PC-9 (cell line): ENCODE results near the gene VWA5A. TPM values are rescaled to one million over a fixed set of nuclear protein-coding genes. Genes with fewer than 3 reads are reported as not detected.

Experiments
- BruUV-seq: library from RNA; stranded (reverse); fragments of 400-500 nt; replicated peaks from 2 replicates; lab custom pipeline; 2021; lab: Mats Ljungman, UMichigan
- CTCF ChIA-PET: fragments of 300-600 bp; sonication (Branson Sonifier 250); formaldehyde crosslinking; loops from one replicate; lab custom pipeline; 2022; ENCODE audit warnings: antibody characterized with exemption; lab: Charles Lee
- POLR2A ChIA-PET: fragments of 300-600 bp; sonication (Branson Sonifier 250); formaldehyde crosslinking; loops from one replicate; lab custom pipeline; 2022; ENCODE audit warnings: antibody characterized with exemption; ENCODE audit not compliant: unreplicated experiment; lab: Charles Lee
- DNase-seq, 2 experiments: peaks; one replicate each; pipeline versions ENCODE4 v3.0.0 to v3.0.0-alpha.2; 2015 to 2022; ENCODE audit warnings: mixed read lengths in 1 of 2
- H2AFZ ChIP-seq: fragments of 200-600 bp; sonication (generic); 2 replicates; pipeline ENCODE4 v1.8.1; 2017; ENCODE audit warnings: antibody characterized with exemption
- H3F3A ChIP-seq: fragments of 200-600 bp; sonication (generic); 2 replicates; pipeline ENCODE4 v1.8.1; 2017; ENCODE audit warnings: antibody characterized with exemption, mild to moderate bottlenecking, low read depth; ENCODE audit not compliant: insufficient read depth
- H3K27ac ChIP-seq: fragments of 200-600 bp; sonication (generic); 2 replicates; pipeline ENCODE4 v1.6.1; 2016; ENCODE audit warnings: mixed run types
- H3K27me3 ChIP-seq: fragments of 200-600 bp; sonication (generic); 2 replicates; pipeline ENCODE4 v1.6.1; 2016; ENCODE audit warnings: low read depth, mixed run types; ENCODE audit not compliant: insufficient read depth
- H3K36me3 ChIP-seq: fragments of 200-600 bp; sonication (generic); 2 replicates; pipeline ENCODE4 v1.6.1; 2016; ENCODE audit warnings: low read depth, mixed run types
- H3K4me1 ChIP-seq: fragments of 200-600 bp; sonication (generic); replicated peaks from 2 replicates; pipeline ENCODE4 v1.6.1; 2016; ENCODE audit warnings: mixed run types; ENCODE audit not compliant: insufficient read depth
- H3K4me2 ChIP-seq: fragments of 200-600 bp; sonication (generic); 2 replicates; pipeline ENCODE4 v1.6.1; 2017; ENCODE audit warnings: mixed run types
- H3K4me3 ChIP-seq: fragments of 200-600 bp; sonication (generic); 2 replicates; pipeline ENCODE4 v1.6.1; 2016; ENCODE audit warnings: mixed run types
- H3K79me2 ChIP-seq: fragments of 200-600 bp; sonication (generic); 2 replicates; pipeline ENCODE4 v1.6.1; 2017; ENCODE audit warnings: low read depth, mixed run types
- H3K9me2 ChIP-seq: fragments of 200-600 bp; sonication (generic); 2 replicates; pipeline ENCODE4 v1.8.1; 2017; ENCODE audit warnings: mild to moderate bottlenecking; ENCODE audit not compliant: insufficient read depth
- H3K9me3 ChIP-seq: fragments of 200-600 bp; sonication (generic); 2 replicates; pipeline ENCODE4 v1.8.1; 2016; ENCODE audit warnings: low read depth; ENCODE audit not compliant: insufficient read depth
- H4K20me1 ChIP-seq: fragments of 200-600 bp; sonication (generic); 2 replicates; pipeline ENCODE4 v1.8.1; 2017; ENCODE audit not compliant: insufficient read depth
- EZH2 ChIP-seq: fragments of 200-600 bp; sonication (generic); IDR thresholded peaks from 2 replicates; pipeline ENCODE4 v1.8.0; 2017; ENCODE audit warnings: antibody characterized with exemption, low read depth
- intact Hi-C: fragments of 100-400 bp; cut with micrococcal nuclease; formaldehyde crosslinking; loops from one replicate; pipeline ENCODE4 v1.10.0; 2022; ENCODE audit not compliant: unreplicated experiment
- total RNA-seq: library from RNA; stranded (reverse); gene quantifications from 2 replicates; pipeline ENCODE4 v1.2.3, GENCODE V29; 2021
- TF ChIP-seq, protein P1 (sequence below): fragments of 200-600 bp; sonication (generic); conservative IDR thresholded peaks from 2 replicates; pipeline ENCODE4 v1.6.1; 2017; ENCODE audit warnings: mixed run types, antibody characterized with exemption, mild to moderate bottlenecking, moderate library complexity

Gene VWA5A
- total RNA-seq, 1 experiment from 2014 or later: 2.7 TPM

DNA sequence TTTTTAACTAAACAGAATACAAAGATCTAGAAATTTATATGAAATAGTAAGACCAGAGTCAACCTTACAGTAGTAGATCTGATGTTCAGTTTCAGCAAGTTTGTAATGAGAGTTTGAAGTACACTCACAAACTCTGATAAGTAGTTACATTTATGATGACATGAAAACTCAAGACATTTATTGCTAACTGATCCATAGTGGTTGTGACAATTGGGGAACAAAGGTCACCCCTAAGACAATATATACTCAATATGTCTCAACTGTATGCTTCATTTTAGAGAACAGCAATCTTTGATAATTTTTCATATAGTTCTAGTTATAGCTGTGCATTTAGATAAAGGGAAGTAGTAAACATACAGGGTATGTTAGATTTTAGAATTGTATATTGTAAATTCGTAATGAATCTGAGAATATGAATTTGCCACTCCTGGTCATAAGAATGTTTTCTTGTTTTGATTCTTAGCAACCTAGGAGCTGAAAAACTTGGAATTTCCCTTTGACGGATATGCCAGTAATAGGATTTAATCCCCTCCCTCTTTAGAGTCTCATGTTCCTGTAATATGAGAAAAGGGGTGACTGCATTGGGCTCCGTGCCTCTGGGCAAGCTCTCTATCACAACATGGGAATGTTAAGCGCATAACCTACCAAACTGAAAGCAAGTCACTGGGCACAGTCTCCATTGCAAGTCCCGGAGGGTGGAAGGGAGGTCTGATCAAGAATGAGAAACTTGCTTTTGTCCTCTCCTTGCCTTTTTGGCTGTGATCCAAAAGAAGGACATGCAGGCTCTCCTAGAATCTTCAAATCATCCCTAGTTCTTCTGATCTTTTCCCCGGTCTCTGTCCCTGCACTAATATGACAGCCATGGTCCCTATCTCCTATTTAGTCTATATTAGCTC lies 79.3 kb downstream of the VWA5A start:
- ChIA-PET CTCF (interaction anchor here (0.6 to 1.3 kb wide), 2 partner anchors 123 to 1435 kb away, joined by 3 to 4 read pairs; no protein-coding TSS in a partner anchor), POLR2A (no interaction called here)
- Histone ChIP-seq H3K27ac (no peak overlapping the region), H3K4me3 (no peak overlapping the region), H3F3A (no peaks in the 10 kb centered on the region), H3K36me3 (no peaks in the 10 kb centered on the region), H4K20me1 (no peaks in the 10 kb centered on the region), H3K79me2 (no peaks in the 10 kb centered on the region), H3K9me3 (no peaks in the 10 kb centered on the region), H2AFZ (no peak overlapping the region), H3K4me2 (no peak overlapping the region), H3K9me2 (no peaks in the 10 kb centered on the region), H3K27me3 (no peaks in the 10 kb centered on the region), H3K4me1 (no peaks in the 10 kb centered on the region)
- no TSS peak for BruUV-seq
- TF ChIP-seq EZH2: no peak
- TF ChIP-seq, protein P1, sequence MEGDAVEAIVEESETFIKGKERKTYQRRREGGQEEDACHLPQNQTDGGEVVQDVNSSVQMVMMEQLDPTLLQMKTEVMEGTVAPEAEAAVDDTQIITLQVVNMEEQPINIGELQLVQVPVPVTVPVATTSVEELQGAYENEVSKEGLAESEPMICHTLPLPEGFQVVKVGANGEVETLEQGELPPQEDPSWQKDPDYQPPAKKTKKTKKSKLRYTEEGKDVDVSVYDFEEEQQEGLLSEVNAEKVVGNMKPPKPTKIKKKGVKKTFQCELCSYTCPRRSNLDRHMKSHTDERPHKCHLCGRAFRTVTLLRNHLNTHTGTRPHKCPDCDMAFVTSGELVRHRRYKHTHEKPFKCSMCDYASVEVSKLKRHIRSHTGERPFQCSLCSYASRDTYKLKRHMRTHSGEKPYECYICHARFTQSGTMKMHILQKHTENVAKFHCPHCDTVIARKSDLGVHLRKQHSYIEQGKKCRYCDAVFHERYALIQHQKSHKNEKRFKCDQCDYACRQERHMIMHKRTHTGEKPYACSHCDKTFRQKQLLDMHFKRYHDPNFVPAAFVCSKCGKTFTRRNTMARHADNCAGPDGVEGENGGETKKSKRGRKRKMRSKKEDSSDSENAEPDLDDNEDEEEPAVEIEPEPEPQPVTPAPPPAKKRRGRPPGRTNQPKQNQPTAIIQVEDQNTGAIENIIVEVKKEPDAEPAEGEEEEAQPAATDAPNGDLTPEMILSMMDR: no peak
- no peak for DNase-seq
- intact Hi-C loops: loop anchor here (1.0 kb wide), 1 partner anchor 123 kb away; no protein-coding TSS in a partner anchor

DNA sequence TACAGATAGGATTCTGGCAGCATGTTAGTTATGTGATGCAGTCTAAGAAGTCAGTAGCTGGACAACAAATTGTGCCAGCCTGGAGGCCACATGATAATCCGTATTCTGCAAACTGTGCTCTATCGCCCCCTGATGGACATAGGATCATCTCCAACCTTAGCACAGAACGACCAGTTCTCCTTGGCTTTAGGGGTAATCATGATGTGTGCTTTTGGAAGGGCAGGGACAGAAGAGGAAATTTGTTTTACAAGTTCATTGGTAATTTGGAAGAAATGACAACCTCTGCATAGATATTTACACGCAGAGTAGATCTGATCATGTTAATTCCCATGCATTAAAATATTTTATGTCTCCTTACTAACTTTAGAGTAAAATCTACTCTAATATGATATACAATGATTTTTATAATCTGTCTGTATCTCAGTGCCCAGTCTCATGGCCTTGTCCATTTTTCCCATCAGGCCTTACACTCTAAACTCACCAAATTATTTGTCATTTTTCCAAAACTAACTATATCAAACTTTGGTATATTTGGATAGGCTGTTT lies 80.0 kb downstream of the VWA5A start:
- no TSS peak for BruUV-seq
- H4K20me1 ChIP-seq: no peaks in the 10 kb centered on the region
- no peak overlapping the region for H3K4me3 ChIP-seq
- peak; percentile 12 to 49 for DNase-seq
- H3K36me3 ChIP-seq: no peaks in the 10 kb centered on the region
- no peak for TF ChIP-seq EZH2
- TF ChIP-seq, protein P1: peak; percentile 72
- H3K9me3 ChIP-seq: no peaks in the 10 kb centered on the region
- H2AFZ ChIP-seq: no peak overlapping the region
- intact Hi-C loops: loop anchor here (1.0 kb wide), 1 partner anchor 124 kb away; no protein-coding TSS in a partner anchor
- ChIA-PET POLR2A (no interaction called here), CTCF (interaction anchor here (0.6 to 1.3 kb wide), 2 partner anchors 124 to 1435 kb away, joined by 3 to 4 read pairs; no protein-coding TSS in a partner anchor)
- H3K4me2 ChIP-seq: no peak overlapping the region
- H3K27ac ChIP-seq: no peak overlapping the region
- H3K4me1 ChIP-seq: no peaks in the 10 kb centered on the region
- 0 out of 2 replicates have a peak, but pooled peaks cover 6% of the 10 kb centered on the region for H3K27me3 ChIP-seq
- no peaks in the 10 kb centered on the region for H3K9me2 ChIP-seq
- no peaks in the 10 kb centered on the region for H3K79me2 ChIP-seq
- H3F3A ChIP-seq: no peaks in the 10 kb centered on the region

Other genes starting within 250 kb of the VWA5A start
- not detected in 2 replicates for gene TMEM225, start 229.8 kb upstream of the VWA5A start, total RNA-seq
- not detected in 2 replicates for gene OR8D4, start 213.3 kb upstream of the VWA5A start, total RNA-seq
- gene OR4D5, start 175.8 kb upstream of the VWA5A start, total RNA-seq: not detected in 2 replicates
- not detected in 2 replicates for gene OR6T1, start 171.6 kb upstream of the VWA5A start, total RNA-seq
- gene OR10S1, start 137.7 kb upstream of the VWA5A start, total RNA-seq: not detected in 2 replicates
- gene OR10G6, start 120.3 kb upstream of the VWA5A start, total RNA-seq: not detected in 2 replicates
- not detected in 2 replicates for gene OR10G4, start 102.5 kb upstream of the VWA5A start, total RNA-seq
- not detected in 2 replicates for gene OR10G9, start 92.4 kb upstream of the VWA5A start, total RNA-seq
- not detected in 2 replicates for gene OR10G8, start 88.7 kb upstream of the VWA5A start, total RNA-seq
- not detected in 2 replicates for gene OR10G7, start 74.1 kb upstream of the VWA5A start, total RNA-seq
- gene OR10D3, start 67.9 kb downstream of the VWA5A start, total RNA-seq: not detected in 2 replicates
- gene OR8G1, start 125.6 kb downstream of the VWA5A start, total RNA-seq: not detected in 2 replicates
- gene OR8G5, start 140.9 kb downstream of the VWA5A start, total RNA-seq: not detected in 2 replicates
- not detected in 2 replicates for gene OR8D1, start 198.5 kb downstream of the VWA5A start, total RNA-seq
- gene OR8D2, start 204.7 kb downstream of the VWA5A start, total RNA-seq: not detected in 2 replicates